HS-27A (cell line): ENCODE measurements around the gene DHCR24.
"Not testable (repeated sequence)": the region's sequence is repeated elsewhere in the genome, so short reads cannot be mapped to it uniquely, and the experiment has no call there.

ENCODE experiments used
- DNase-seq: peaks from one replicate; pipeline ENCODE4 v3.0.0-alpha.2; 2012; ENCODE audit warnings: low read depth, missing footprints

DHCR24 gene

GRCh38 chr1:54887665-54888071 lies 673 bp upstream of the DHCR24 start:
- no peak for DNase-seq

DNA sequence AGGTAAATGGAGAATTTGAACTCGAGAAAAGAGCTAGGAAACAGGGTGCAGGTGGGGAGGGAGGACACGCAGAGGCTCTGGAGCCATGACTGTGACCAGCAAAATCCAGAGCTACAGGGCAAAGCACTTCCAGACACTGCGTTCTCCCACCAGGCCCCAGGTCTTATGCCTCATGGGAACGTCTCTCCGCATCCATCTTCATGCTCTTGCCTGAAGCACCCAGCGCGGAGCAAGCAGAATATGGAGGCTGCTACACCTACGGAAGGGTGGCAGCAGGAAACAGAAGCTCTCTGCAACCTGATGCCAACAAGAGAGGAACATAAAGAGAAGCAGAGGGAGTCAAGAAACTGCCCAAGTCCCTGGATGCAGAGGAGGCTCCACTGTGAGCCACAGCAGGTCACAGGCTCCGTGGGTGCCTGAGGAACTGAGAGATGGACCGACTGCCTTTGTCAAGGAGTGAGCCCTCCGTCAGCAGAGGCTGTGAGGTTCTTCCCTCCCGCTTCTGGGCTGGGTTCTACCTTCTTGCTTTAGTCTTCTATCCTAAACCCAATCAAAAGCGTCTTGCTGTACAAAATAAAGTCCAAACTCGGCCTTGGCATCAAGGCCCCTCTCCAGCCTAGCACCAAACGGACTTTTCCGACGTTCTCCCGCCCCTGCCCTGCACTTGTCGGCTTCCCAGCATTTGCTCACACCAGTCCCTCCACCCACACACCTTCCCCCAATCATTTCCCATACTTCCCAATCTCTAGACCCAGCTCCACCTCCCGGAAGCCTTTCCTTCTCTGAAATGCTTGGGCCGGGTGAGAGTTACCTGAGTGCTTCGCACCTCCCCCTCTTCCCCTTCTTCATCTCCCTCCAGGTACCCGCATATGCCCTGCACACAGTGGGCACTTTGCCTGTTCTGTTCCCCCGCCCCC lies 930 bp downstream of the DHCR24 start:
- no peak for DNase-seq

GRCh38 chr1:54885237-54885679 lies 1.7 kb downstream of the DHCR24 start:
- DNase-seq, result no peak

DNA sequence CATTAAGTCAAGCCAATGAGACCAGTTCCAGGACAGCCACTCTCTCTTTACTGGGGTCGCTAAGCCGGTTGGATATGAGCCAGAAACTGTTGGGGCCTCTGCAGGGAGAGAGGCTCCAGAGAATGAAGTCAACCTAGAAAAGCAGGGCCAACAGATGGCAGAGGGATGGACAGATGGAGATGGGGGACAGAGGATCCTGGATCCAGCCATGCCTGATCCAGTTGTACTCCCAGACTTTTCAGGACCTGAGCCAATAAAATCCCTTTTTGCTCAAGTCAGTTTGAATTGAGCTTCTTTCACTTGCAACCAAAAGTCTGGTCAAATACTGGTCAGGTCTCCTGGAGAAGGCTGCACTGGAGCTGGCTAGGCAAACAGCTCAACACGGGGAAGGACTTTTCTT lies 2.2 kb downstream of the DHCR24 start:
- DNase-seq, result no peak

DNA sequence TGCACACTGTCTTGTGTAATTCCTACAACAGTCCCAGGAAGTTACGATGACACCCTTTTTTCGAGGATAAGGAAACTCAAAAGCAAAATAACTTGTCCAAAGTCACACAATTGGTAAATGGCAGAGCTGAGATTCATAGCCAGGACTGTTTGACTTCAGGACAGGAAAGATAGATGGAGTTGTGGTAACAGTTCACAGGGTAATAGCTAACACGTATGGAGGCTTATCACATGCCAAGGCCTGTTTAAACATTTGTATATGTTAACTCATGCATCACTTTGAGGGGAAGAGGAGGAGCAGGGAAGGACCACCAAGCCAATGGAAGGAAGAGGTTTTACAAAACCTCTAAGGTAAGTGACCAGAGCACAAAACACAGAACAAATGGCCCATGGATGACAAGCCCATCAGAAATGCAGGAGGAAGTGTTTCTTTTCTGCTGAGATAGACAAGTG lies 2.8 kb downstream of the DHCR24 start:
- DNase-seq, result no peak

DNA sequence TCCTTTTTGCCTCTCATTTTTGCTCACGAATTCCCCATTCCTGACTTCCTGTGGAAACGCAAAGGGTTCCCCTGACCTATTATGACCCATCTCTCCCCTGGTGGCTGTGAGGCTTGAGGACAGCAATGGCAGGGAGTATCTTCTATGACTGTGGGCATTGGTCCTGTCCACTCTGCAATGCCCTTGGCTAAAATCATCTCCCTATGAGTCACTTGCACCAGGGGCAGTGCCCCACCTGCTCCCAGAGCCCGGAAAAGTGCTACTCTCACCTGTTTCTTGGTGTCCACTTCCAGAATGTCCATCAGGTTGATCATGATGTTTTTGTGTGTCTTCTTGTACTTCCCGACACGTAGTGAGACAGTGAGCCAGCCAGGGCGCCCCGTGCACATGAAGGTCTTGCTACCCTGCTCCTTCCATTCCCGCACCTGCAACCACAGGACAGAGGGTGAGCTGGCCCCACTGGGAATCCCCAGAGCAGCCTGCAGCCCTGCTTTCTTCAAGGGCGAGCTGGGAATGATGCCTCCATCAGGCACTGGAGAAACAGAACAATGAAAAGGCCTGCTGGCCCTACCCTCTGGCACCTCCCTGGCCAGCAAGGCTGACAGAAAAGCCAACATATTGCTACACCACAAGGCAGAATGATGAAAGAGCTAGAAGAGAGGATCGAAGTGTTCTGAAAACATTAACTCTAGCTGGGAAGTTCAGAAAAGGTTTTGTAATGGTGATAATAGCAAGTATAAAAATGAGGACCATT lies 3.5 kb downstream of the DHCR24 start:
- no peak for DNase-seq

GRCh38 chr1:54882519-54882918 lies 4.5 kb downstream of the DHCR24 start:
- DNase-seq, result no peak

DNA sequence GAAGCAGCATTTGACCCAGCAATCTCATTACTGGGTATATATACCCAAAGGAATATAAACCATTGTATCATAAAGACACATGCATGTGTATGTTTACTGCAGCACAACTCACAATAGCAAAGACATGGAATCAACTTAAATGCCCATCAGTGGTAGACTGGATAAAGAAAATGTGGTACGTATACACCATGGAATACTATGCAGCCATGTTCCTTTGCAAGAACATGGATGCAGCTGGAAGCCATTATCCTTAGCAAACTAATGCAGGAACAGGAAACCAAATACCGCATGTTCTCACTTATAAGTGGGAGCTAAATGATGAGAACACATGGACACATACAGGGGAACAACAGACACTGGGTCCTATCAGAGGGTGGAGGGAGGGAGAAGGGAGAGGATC lies 5.4 kb downstream of the DHCR24 start:
- not testable (repeated sequence) for DNase-seq

DNA sequence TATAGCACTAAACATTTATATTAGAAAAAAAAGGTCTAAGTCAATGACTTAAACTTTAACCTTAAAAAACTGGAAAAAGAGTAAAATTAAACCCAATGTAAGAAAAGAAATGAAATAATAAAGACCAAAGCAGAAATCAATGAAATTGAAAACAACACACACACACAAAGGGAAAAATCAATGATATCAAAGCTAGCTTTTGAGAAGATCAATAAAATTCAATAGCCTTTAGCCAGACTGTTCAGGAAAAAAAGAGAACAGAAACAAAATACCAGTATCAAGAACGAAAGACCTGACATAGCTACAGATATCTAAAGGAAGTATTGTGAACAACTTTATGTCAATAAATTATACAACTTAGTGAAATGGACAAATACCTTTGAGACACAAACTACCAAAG lies 7.1 kb downstream of the DHCR24 start:
- DNase-seq, result no peak

GRCh38 chr1:54876814-54877213 lies 10.2 kb downstream of the DHCR24 start:
- no peak for DNase-seq

- no peak for DNase-seq
Observed at GRCh38 chr1:54875000-54875399, 12.0 kb downstream of the DHCR24 start.

DNA sequence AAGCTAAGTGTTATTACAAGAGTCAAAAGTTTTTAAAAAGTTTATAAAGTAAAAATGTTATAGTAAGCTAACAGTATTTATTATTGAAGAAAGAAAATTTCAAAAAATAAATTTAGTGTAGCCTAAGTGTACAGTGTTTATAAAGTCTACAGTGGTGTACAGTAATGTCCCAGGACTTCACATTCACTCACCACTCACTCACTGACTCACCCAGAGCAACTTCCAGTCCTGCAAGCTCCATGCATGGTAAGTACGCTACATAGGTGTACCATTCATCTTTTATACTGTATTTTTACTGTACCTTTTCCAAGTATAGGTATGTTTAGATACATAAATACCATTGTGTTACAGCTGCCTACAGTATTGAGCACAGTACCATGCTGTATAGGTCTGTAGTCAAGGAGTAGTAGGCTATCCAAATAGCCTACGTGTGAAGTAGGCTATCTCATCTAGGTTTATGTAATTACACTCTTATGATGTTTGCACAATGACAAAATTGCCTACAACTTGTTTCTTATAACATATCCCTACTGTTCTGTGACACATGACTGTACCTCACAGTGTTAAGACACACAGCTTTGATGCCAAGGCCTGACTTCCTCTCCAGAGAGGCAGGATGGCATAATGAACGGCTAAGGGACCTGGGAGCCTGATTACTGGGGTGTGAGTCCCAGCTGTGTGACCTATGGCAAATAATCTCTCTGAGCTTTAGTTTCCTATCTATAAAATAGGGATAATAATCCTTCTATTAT lies 12.7 kb downstream of the DHCR24 start:
- DNase-seq, result no peak

DNA sequence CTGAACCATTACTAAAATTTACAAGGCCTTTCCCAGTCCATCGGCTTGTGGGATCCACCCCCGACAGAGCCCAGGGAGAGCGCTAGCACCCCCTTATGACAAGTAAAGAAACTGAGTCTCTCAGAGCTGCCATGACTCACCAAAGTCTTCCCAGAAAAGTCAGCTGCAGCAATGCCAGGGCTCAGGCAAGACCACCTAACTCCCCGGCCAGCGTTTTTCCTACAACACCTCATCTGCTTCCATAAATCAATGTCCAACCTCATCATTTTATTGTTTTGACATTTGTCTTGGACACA lies 15.0 kb downstream of the DHCR24 start:
- no peak for DNase-seq

DNA sequence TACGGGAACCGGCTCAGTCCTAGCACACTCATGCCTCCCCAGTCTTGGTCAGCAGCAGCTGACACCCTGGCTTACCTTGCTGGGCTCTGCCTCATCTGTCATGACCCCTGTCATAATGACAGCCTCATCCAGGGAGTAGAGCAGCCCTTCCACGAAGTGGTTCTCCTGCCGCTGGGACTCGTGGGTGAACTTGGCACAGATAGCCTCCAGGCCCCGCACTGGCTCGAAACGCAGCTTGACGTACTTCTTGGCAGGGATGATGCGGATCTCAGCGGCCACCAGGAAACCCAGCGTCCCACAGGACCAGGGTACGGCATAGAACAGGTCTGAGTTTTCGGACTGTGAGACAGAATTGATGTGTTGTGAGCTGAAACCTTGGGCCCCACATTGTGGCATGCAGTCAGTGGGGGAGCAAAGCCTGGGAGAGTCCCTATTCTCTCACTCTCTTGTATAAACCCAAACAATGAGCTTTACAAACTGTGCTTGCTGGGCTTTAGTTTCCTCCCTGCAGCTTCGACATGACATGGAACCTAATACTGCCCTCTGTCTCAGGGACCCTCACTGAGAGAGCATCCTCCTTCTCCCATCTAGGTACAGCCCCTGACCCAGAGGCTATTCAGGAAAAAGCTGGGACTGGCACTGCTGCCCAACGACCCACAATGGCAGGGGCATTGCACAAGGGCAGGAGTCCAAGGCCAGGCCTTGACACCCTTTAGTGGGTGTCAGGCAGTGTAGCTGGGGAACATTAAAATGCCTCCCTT lies 15.5 kb downstream of the DHCR24 start:
- no peak for DNase-seq

DNA sequence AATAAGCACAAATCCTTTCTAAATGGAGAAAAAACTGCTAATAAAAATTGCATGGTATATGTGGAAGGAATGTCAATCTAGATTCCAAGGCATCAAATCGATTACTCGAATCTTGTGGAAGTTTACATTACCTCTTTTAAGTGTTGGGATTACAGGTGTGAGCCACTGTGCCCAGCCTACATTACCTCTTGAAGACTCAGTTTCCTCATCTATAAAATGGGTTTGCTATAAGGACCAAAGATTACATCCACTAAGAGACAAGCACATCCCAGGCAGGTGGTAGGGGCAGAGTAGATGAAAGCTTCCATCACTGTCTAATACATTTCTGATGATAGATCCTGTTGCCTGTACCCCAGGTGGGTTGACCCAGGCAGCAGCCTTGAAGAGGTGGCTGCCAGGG lies 16.1 kb downstream of the DHCR24 start:
- DNase-seq, result no peak

DNA sequence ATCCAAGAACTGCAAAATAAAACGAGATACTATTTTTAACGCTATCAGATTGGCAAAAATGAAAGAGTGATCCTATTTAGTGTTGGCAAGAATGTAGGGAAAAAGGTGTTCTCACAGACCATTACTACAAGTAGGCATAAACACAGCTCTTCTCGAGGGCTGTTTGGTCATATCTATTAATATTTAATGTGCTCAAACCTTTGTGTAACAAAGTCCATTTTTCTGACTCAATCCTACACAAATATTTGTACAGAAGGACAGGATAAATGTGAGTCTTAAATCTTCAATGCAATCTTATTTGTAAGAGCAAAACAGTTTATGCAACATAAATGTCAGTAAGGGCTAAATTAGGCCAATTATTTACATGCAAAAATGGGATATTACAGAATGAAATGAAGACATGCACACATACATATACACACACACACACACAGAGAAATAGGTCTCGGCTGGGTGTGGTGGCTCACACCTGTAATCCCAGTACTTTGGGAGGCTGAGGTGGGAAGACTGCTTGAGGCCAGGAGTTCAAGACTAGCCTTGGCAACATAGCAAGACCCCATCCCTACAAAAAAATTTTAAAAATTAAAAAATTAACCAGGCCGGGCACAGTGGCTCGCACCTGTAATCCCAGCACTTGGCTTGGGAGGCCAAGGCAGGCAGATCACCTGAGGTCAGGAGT lies 17.7 kb downstream of the DHCR24 start:
- no peak for DNase-seq

DNA sequence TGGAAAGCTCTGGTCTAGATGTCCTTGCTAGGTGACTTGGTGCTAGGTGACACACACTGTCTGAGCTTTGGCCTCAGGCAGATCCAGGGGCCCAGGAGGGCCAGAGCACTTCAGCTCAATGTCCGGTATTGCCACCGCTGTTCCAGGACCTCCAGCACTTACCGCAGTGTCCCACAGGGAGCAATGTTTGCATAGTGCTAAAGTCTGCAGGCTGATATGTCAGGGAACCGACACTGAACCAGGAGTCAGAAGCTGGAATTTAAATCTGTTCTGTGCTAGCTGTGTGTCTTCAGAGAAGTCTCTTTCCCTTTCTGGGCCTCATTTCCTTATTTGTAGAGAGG lies 19.3 kb downstream of the DHCR24 start:
- DNase-seq, result no peak

DNA sequence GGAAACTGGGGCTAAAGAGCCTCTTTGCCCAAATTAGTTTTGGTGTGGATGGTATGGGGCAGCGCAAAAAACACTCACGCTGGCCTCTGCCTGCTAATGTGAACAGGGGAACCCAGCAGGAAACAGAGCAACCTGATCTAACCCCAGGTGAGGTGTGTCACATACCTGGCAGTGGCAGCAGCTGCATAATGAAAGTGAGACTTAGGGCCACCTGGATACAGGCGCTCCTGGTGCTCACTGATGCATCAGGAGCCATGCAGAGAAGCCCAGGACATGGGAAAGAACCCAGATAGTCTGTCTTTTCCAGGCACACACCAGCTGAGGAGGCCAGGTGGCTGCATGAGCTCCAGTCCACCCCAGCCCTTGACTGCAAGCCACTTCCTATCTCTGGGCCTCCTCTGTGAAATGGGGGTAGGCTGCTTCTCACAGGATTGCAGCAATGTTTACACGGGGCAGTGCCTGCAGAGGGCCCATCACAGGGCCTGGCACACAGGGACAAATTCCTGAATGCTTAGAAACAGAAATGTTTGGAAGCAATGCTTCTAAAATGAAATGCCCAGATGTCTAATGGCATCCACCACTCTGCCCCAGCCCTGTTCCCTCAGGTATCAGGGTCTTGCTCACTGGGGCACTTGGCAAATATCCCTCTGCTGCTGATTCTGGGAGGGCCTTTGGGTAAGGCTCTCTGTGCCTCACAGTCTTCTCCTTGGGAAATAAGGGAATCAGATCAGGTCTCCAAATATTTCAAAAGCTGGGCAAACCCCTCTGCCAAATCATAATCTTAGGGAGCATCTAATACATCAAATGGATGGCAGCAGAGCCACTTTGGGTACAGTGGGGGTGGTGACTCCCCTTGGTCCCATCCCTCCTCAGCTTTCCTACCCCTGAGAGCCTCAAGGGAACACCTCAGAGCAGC lies 19.9 kb downstream of the DHCR24 start:
- DNase-seq, result no peak

- no peak for DNase-seq
Observed at GRCh38 chr1:54865238-54866073, 21.5 kb downstream of the DHCR24 start.
